Measurements from ENCODE around the gene MYL2. TPM values are rescaled to one million over a fixed set of nuclear protein-coding genes. Genes with fewer than 3 reads are reported as not detected.
A peak's percentile ranks its signal among the peaks of the same experiment; 100 is the strongest.
"Not testable (repeated sequence)": the region's sequence is repeated elsewhere in the genome, so short reads cannot be mapped to it uniquely, and the experiment has no call there.

MYL2 gene, protein sequence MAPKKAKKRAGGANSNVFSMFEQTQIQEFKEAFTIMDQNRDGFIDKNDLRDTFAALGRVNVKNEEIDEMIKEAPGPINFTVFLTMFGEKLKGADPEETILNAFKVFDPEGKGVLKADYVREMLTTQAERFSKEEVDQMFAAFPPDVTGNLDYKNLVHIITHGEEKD
- total RNA-seq: 140 TPM

DNA sequence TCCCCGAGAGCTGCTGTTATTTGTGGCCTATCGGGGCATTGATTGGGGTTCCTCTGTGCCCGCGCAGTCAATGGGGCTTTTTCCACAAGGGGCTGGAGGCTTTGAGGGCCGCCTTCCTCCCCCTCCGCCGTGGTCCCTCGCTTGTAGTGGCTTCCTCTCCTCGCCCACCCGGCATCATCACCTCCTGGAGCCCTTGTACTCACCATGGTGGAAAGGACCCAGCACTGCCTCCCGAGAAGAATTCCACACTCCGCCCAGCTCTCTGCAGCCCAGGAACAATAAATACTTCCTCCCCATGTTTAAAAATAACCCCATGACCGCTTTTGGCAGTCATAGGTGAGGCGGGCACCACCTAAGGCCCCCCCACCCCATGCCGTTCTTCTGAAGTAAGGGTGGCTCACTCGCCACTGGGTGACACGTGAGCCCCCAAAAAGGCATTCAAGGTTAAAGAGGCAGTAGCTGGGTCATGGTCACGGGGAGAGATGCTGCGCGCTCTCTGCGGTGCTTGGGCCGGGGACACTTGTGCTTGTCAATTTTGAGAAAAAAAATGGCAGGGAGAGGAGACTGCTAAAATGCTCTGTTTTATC, at the start of gene MYL2:
TSS of gene MYL2 (minus strand) at position 256 of the 587 bp plus-strand sequence. CDS start at position 206, 50 bp downstream.
- no peaks in the 10 kb centered on the region for H3K9me3 ChIP-seq (ENCODE audit: control insufficient read depth in 3 of 3, low read length in 3 of 3)
- H3K4me3 ChIP-seq (ENCODE audit: low read length in 3 of 3): peak within 1 kb of the TSS; percentile 63 to 88 (median 79)
- H3K4me1 ChIP-seq (ENCODE audit: control insufficient read depth in 3 of 3, insufficient read depth in 3 of 3, low read length in 3 of 3): peaks cover 0 to 23% (median 10%) of the 10 kb centered on the region in 3 donors
- H3K9ac ChIP-seq (ENCODE audit: low read depth in 1 of 3, low read length in 3 of 3): peak within 1 kb of the TSS; percentile 80 to 93 (median 82)
- H3K27me3 ChIP-seq (ENCODE audit: control insufficient read depth in 3 of 3, insufficient read depth in 3 of 3, low read length in 3 of 3): peaks cover 0 to 8% (median 2%) of the 10 kb centered on the region in 3 donors
- H3K27ac ChIP-seq (ENCODE audit: low read depth, low read length): peak within 1 kb of the TSS; percentile 93
- peaks cover 3 to 23% (median 11%) of the 10 kb centered on the region in 3 donors for H3K36me3 ChIP-seq (ENCODE audit: control insufficient read depth in 3 of 3, insufficient read depth in 3 of 3, low read length in 3 of 3)

DNA sequence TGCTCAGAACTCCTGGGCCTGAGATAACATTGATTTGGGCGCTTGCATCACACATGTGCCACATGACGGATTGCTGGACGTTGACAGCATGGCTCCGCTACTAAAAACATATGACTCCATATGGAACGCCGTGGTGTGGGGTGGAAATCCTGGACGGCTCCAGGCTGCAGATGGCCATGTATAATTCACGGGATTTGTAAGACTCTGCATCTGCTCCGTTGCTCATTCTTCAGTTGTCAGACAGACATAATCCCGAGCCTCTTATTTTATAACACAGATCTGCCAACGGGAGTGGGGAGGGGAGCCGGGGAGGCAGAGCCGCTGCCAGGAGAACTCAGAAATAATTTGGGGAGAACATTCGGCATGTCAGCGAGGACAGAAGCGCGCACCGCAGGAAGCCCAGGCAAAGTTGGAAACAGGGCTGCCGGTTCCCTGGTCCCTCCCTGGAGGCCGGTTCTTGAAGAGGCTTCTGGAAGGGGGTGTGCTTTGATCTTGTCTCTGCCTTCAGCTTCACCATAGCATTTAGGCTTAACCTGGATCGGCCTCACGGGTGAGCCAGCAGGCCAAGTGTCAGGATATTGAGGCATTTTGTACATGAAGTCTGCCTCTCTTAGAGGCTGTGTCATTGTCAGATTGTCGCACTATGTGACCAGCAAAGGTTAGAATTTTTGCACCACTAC, 45.8 kb upstream of the MYL2 start:
- H3K4me3 ChIP-seq (ENCODE audit: low read length in 3 of 3): peak overlapping the region in 1 of 3 donors; percentile 29
- no peaks in the 10 kb centered on the region for H3K9me3 ChIP-seq (ENCODE audit: control insufficient read depth in 3 of 3, low read length in 3 of 3)
- peaks cover 6 to 8% (median 6%) of the 10 kb centered on the region in 3 donors for H3K27me3 ChIP-seq (ENCODE audit: control insufficient read depth in 3 of 3, insufficient read depth in 3 of 3, low read length in 3 of 3)
- H3K27ac ChIP-seq (ENCODE audit: low read depth, low read length): no peak overlapping the region
- peak overlapping the region in 1 of 3 donors; percentile 21 for H3K9ac ChIP-seq (ENCODE audit: low read depth in 1 of 3, low read length in 3 of 3)
- H3K4me1 ChIP-seq (ENCODE audit: control insufficient read depth in 3 of 3, insufficient read depth in 3 of 3, low read length in 3 of 3): peaks cover 0 to 2% (median 0%) of the 10 kb centered on the region in 3 donors
- no peaks in the 10 kb centered on the region for H3K36me3 ChIP-seq (ENCODE audit: control insufficient read depth in 3 of 3, insufficient read depth in 3 of 3, low read length in 3 of 3)

DNA sequence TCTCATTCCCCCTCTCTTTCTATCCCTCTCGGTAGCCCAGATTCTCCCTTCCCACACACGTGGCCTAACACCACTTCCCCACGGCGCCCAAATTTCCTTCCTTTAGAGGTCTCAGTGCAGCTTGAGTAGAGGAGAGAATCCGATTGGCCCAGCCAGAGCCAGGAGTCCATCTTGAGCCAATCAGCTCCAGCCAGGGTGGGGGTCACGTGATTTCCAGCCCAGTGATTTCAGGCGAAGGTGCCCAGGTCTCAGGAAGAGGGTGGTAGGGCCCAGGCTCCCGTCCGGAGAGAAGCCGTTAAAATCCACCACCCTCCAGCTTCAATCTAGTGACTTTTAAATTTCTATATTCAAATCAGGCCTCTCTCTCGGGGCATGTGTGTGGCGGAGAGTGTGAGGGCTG, 45.2 kb upstream of the MYL2 start:
- Histone ChIP-seq H3K9me3 (ENCODE audit: control insufficient read depth in 3 of 3, low read length in 3 of 3) (no peaks in the 10 kb centered on the region), H3K4me3 (ENCODE audit: low read length in 3 of 3) (peak overlapping the region in 1 of 3 donors; percentile 29), H3K9ac (ENCODE audit: low read depth in 1 of 3, low read length in 3 of 3) (peak overlapping the region in 1 of 3 donors; percentile 21), H3K36me3 (ENCODE audit: control insufficient read depth in 3 of 3, insufficient read depth in 3 of 3, low read length in 3 of 3) (no peaks in the 10 kb centered on the region), H3K27me3 (ENCODE audit: control insufficient read depth in 3 of 3, insufficient read depth in 3 of 3, low read length in 3 of 3) (peaks cover 6 to 8% (median 6%) of the 10 kb centered on the region in 3 donors), H3K27ac (ENCODE audit: low read depth, low read length) (no peak overlapping the region), H3K4me1 (ENCODE audit: control insufficient read depth in 3 of 3, insufficient read depth in 3 of 3, low read length in 3 of 3) (peaks cover 0 to 2% (median 0%) of the 10 kb centered on the region in 3 donors)

DNA sequence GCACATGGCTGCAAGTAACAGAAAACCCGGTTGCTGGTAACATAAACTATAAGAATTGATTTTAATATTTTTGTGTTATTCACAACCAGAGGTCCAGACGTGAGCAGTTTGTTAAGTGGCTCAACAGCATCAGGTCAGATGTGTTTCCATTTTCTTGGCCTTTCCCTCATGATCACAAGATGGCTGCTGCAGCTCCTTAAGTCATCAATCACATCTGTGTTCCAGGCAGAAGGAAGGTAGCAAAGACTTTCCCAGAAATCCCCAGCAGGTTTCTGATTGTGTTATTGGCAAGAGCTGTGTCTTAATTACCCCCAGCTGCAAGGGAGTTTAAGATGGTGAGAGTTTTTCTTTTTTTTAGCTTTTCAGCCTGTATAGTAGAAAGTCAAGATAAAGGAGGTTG, 40.4 kb upstream of the MYL2 start:
- no peak overlapping the region for H3K9ac ChIP-seq (ENCODE audit: low read depth in 1 of 3, low read length in 3 of 3)
- H3K36me3 ChIP-seq (ENCODE audit: control insufficient read depth in 3 of 3, insufficient read depth in 3 of 3, low read length in 3 of 3): peaks cover 0 to 6% (median 0%) of the 10 kb centered on the region in 3 donors
- H3K4me1 ChIP-seq (ENCODE audit: control insufficient read depth in 3 of 3, insufficient read depth in 3 of 3, low read length in 3 of 3): no peaks in the 10 kb centered on the region
- H3K9me3 ChIP-seq (ENCODE audit: control insufficient read depth in 3 of 3, low read length in 3 of 3): no peaks in the 10 kb centered on the region
- peaks cover 0 to 5% (median 0%) of the 10 kb centered on the region in 3 donors for H3K27me3 ChIP-seq (ENCODE audit: control insufficient read depth in 3 of 3, insufficient read depth in 3 of 3, low read length in 3 of 3)
- no peak overlapping the region for H3K27ac ChIP-seq (ENCODE audit: low read depth, low read length)
- H3K4me3 ChIP-seq (ENCODE audit: low read length in 3 of 3): no peak overlapping the region

DNA sequence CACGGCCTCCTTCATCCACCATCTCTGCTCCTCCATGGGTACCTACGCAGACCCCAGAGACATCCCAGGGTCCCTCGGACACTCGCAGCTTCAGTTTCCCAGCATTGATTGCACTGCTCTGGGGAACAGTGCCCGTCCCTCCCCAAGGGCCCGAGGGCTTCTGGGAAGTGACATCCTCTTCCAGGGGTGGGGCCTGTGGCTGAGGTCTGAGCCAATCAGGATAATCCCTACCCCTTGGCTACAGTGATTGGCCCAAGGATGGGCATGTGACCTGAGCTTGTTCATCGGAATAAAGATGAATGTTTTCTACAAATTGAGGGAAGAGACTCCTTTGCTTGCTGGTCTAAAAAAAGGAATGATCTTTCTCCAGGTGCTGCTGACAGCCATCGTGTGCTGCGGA, 37.3 kb upstream of the MYL2 start:
- Histone ChIP-seq H3K27ac (ENCODE audit: low read depth, low read length) (no peak overlapping the region), H3K4me3 (ENCODE audit: low read length in 3 of 3) (no peak overlapping the region), H3K9ac (ENCODE audit: low read depth in 1 of 3, low read length in 3 of 3) (no peak overlapping the region), H3K36me3 (ENCODE audit: control insufficient read depth in 3 of 3, insufficient read depth in 3 of 3, low read length in 3 of 3) (peaks cover 0 to 9% (median 0%) of the 10 kb centered on the region in 3 donors), H3K9me3 (ENCODE audit: control insufficient read depth in 3 of 3, low read length in 3 of 3) (no peaks in the 10 kb centered on the region), H3K27me3 (ENCODE audit: control insufficient read depth in 3 of 3, insufficient read depth in 3 of 3, low read length in 3 of 3) (peaks cover 0 to 2% (median 0%) of the 10 kb centered on the region in 3 donors), H3K4me1 (ENCODE audit: control insufficient read depth in 3 of 3, insufficient read depth in 3 of 3, low read length in 3 of 3) (no peaks in the 10 kb centered on the region)

DNA sequence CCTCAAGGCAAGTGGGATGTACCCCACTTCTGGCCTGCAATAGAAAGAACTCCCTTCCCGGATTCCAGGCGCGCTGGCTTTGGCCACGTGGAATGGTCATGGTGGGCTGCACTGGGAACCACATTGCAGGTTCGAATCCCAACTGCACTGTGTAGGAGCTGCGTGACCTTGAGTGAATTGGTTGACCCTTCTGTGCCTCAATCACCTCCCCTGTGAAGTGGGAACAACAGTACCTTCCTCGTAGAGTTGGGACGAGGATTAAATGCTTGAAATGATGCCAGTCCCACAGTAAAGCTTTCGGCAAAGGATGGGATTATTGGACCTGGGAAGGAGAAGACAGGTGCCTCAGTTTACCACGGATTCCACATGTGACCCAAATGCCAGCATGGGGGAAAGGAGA, 36.8 kb upstream of the MYL2 start:
- no peaks in the 10 kb centered on the region for H3K4me1 ChIP-seq (ENCODE audit: control insufficient read depth in 3 of 3, insufficient read depth in 3 of 3, low read length in 3 of 3)
- H3K9ac ChIP-seq (ENCODE audit: low read depth in 1 of 3, low read length in 3 of 3): no peak overlapping the region
- no peak overlapping the region for H3K27ac ChIP-seq (ENCODE audit: low read depth, low read length)
- no peaks in the 10 kb centered on the region for H3K9me3 ChIP-seq (ENCODE audit: control insufficient read depth in 3 of 3, low read length in 3 of 3)
- peaks cover 0 to 9% (median 0%) of the 10 kb centered on the region in 3 donors for H3K36me3 ChIP-seq (ENCODE audit: control insufficient read depth in 3 of 3, insufficient read depth in 3 of 3, low read length in 3 of 3)
- no peak overlapping the region for H3K4me3 ChIP-seq (ENCODE audit: low read length in 3 of 3)
- peaks cover 0 to 2% (median 0%) of the 10 kb centered on the region in 3 donors for H3K27me3 ChIP-seq (ENCODE audit: control insufficient read depth in 3 of 3, insufficient read depth in 3 of 3, low read length in 3 of 3)

DNA sequence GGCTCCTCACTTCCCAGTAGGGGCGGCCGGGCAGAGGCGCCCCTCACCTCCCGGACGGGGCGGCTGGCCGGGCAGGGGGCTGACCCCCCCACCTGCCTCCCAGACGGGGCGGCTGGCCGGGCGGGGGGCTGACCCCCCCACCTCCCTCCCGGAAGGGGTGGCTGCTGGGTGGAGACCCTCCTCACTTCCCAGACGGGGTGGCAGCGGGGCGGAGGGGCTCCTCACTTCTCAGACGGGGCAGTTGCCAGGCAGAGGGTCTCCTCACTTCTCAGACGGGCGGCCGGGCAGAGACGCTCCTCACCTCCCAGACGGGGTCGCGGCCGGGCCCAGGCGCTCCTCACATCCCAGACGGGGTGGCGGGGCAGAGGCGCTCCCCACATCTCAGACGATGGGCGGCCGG, 30.5 kb upstream of the MYL2 start:
- H3K9ac ChIP-seq (ENCODE audit: low read depth in 1 of 3, low read length in 3 of 3); H3K27ac ChIP-seq (ENCODE audit: low read depth, low read length); H3K4me1 ChIP-seq (ENCODE audit: control insufficient read depth in 3 of 3, insufficient read depth in 3 of 3, low read length in 3 of 3); H3K4me3 ChIP-seq (ENCODE audit: low read length in 3 of 3); H3K27me3 ChIP-seq (ENCODE audit: control insufficient read depth in 3 of 3, insufficient read depth in 3 of 3, low read length in 3 of 3); H3K36me3 ChIP-seq (ENCODE audit: control insufficient read depth in 3 of 3, insufficient read depth in 3 of 3, low read length in 3 of 3); H3K9me3 ChIP-seq (ENCODE audit: control insufficient read depth in 3 of 3, low read length in 3 of 3): not testable (repeated sequence)

DNA sequence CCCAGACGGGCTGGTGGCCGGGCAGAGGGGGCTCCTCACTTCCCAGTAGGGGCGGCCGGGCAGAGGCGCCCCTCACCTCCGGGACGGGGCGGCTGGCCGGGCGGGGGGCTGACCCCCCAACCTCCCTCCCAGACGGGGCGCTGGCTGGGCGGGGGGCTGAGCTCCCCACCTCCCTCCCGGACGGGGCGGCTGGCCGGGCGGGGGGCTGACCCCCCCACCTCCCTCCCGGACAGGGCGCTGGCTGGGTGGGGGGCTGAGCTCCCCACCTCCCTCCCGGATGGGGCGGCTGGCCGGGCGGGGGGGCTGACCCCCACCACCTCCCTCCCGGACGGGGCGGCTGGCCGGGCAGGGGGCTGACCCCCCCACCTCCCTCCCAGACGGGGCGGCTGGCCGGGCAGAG, 30.1 kb upstream of the MYL2 start:
- H3K27me3 ChIP-seq (ENCODE audit: control insufficient read depth in 3 of 3, insufficient read depth in 3 of 3, low read length in 3 of 3); H3K36me3 ChIP-seq (ENCODE audit: control insufficient read depth in 3 of 3, insufficient read depth in 3 of 3, low read length in 3 of 3); H3K9ac ChIP-seq (ENCODE audit: low read depth in 1 of 3, low read length in 3 of 3); H3K9me3 ChIP-seq (ENCODE audit: control insufficient read depth in 3 of 3, low read length in 3 of 3); H3K27ac ChIP-seq (ENCODE audit: low read depth, low read length); H3K4me1 ChIP-seq (ENCODE audit: control insufficient read depth in 3 of 3, insufficient read depth in 3 of 3, low read length in 3 of 3); H3K4me3 ChIP-seq (ENCODE audit: low read length in 3 of 3): not testable (repeated sequence)

DNA sequence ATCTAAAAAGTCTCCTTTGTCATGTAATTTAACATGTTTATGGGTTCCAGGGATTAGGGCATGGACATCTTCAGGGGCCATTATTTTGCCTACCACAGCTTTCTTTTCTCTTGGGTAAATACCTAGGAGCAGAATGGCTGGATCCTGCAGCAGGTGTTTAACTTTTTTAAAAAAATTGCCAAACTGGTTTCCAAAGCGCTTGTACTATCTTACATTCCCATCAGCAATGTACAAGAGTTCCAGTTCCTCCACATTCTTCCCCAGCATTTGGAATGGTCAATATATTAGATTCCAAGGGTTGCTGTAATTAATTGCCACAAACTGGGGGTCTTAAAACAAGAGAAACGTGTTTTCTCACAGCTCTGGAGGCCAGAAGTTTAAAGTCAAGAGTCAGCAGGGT, 27.7 kb upstream of the MYL2 start:
- H3K4me1 ChIP-seq (ENCODE audit: control insufficient read depth in 3 of 3, insufficient read depth in 3 of 3, low read length in 3 of 3): no peaks in the 10 kb centered on the region
- no peak overlapping the region for H3K4me3 ChIP-seq (ENCODE audit: low read length in 3 of 3)
- no peak overlapping the region for H3K9ac ChIP-seq (ENCODE audit: low read depth in 1 of 3, low read length in 3 of 3)
- peaks cover 0 to 6% (median 0%) of the 10 kb centered on the region in 3 donors for H3K9me3 ChIP-seq (ENCODE audit: control insufficient read depth in 3 of 3, low read length in 3 of 3)
- no peak overlapping the region for H3K27ac ChIP-seq (ENCODE audit: low read depth, low read length)
- H3K27me3 ChIP-seq (ENCODE audit: control insufficient read depth in 3 of 3, insufficient read depth in 3 of 3, low read length in 3 of 3): no peaks in the 10 kb centered on the region
- peaks cover 0 to 6% (median 0%) of the 10 kb centered on the region in 3 donors for H3K36me3 ChIP-seq (ENCODE audit: control insufficient read depth in 3 of 3, insufficient read depth in 3 of 3, low read length in 3 of 3)

DNA sequence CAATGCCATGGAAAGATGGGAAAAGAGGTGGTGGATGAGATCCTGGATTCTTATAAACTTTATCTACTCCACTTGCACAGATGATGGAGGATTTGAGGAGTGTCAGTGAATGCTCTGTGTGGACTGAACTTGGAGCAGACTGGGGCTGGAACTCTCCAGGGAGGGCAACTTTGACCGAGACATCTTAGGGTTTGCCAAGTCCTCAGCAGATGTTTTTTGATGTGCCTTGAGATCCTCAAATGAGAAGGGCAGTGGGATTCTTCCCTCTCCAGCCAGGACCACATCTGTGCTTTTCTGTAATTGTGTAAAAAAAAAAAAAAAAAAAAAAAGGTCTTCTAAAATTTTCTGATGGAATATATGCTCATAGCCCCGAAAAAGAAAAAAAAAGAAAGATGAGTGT, 23.0 kb upstream of the MYL2 start:
- H3K27me3 ChIP-seq (ENCODE audit: control insufficient read depth in 3 of 3, insufficient read depth in 3 of 3, low read length in 3 of 3): peaks cover 0 to under 1% (median 0%) of the 10 kb centered on the region in 3 donors

More for the DNA sequence above, 23.0 kb upstream of the MYL2 start:
- Histone ChIP-seq H3K4me1 (ENCODE audit: control insufficient read depth in 3 of 3, insufficient read depth in 3 of 3, low read length in 3 of 3) (peaks cover 0 to 8% (median 0%) of the 10 kb centered on the region in 3 donors), H3K36me3 (ENCODE audit: control insufficient read depth in 3 of 3, insufficient read depth in 3 of 3, low read length in 3 of 3) (peaks cover 0 to 12% (median 0%) of the 10 kb centered on the region in 3 donors), H3K4me3 (ENCODE audit: low read length in 3 of 3) (no peak overlapping the region), H3K9me3 (ENCODE audit: control insufficient read depth in 3 of 3, low read length in 3 of 3) (peaks cover 0 to 6% (median 0%) of the 10 kb centered on the region in 3 donors), H3K27ac (ENCODE audit: low read depth, low read length) (no peak overlapping the region), H3K9ac (ENCODE audit: low read depth in 1 of 3, low read length in 3 of 3) (no peak overlapping the region)
